A549 (cell line): ENCODE results near the gene PARD3B. TPM values are rescaled to one million over a fixed set of nuclear protein-coding genes. Genes with fewer than 3 reads are reported as not detected.

Experiments used
- ATAC-seq, 2 experiments: fragments of 200-7000 bp in 1 of 2; fragments of >200 bp in 1 of 2; cut with Nextera tagmentation in 1 of 2; cut with Tn5 transposase in 1 of 2; 3 replicates each; pipeline versions ENCODE4 v1.8.0 to v1.9.1; 2018 to 2020; ENCODE audit warnings: mild to moderate bottlenecking in 1 of 2, moderate library complexity in 1 of 2
- CTCF ChIA-PET: fragments of 300-600 bp; sonication (Branson Sonifier 250); formaldehyde crosslinking; extraction: SDS; loops from one replicate; lab custom pipeline; 2021; ENCODE audit warnings: antibody characterized with exemption, inconsistent platforms; lab: Yijun Ruan, JAX
- POLR2A ChIA-PET: fragments of 350-600 bp; formaldehyde crosslinking; extraction: SDS; loops from one replicate; lab custom pipeline; 2021; ENCODE audit warnings: antibody characterized with exemption, inconsistent platforms; lab: Yijun Ruan, JAX
- DNase-seq, 2 experiments: peaks; one replicate each; pipeline versions ENCODE4 v3.0.0 to v3.0.0-alpha.2; 2011 to 2016; ENCODE audit warnings: low read depth in 1 of 2, low spot score in 1 of 2
- FAIRE-seq: peaks from 2 replicates; lab custom pipeline; 2011; peaks lifted over from hg19 to GRCh38; lab: Jason Lieb, UNC
- H3K27ac ChIP-seq, 2 experiments: fragments of >200 bp; sonication (Bioruptor Twin); formaldehyde crosslinking; 3 replicates each; pipeline ENCODE4 v1.5.1; 2016 to 2017
- H3K4me1 ChIP-seq: fragments of >200 bp; sonication (Bioruptor Twin); formaldehyde crosslinking; 3 replicates; pipeline ENCODE4 v1.6.1; 2016
- H3K4me2 ChIP-seq: fragments of >200 bp; sonication (Bioruptor Twin); formaldehyde crosslinking; 3 replicates; pipeline ENCODE4 v1.6.1; 2016
- H3K4me3 ChIP-seq: fragments of >200 bp; sonication (Bioruptor Twin); formaldehyde crosslinking; 3 replicates; pipeline ENCODE4 v1.5.1; 2016
- H3K9me3 ChIP-seq: fragments of >200 bp; sonication (Bioruptor Twin); formaldehyde crosslinking; 3 replicates; pipeline ENCODE4 v1.6.1; 2016
- BHLHE40 ChIP-seq: IDR thresholded peaks from 2 replicates; pipeline ENCODE4 v1.6.1; 2012; ENCODE audit warnings: low read depth, low read length, inconsistent platforms
- CEBPB ChIP-seq, 2 experiments: fragments of >200 bp in 1 of 2; sonication (Bioruptor Twin) in 1 of 2; formaldehyde crosslinking in 1 of 2; IDR thresholded peaks; 2 replicates each; pipeline ENCODE4 v1.6.1; 2012 to 2016
- EHMT2 ChIP-seq: fragments of 200-600 bp; sonication (generic); IDR thresholded peaks from 2 replicates; pipeline ENCODE4 v1.6.1; 2016; ENCODE audit warnings: antibody characterized with exemption, low read depth, mild to moderate bottlenecking, moderate library complexity
- ESRRA ChIP-seq: fragments of 150-350 bp; IDR thresholded peaks from 2 replicates; pipeline ENCODE4 v1.6.1; 2014; ENCODE audit warnings: mild to moderate bottlenecking, low read length, borderline replicate concordance
- HDAC2 ChIP-seq: fragments of 200-600 bp; sonication (generic); IDR thresholded peaks from 2 replicates; pipeline ENCODE4 v1.6.1; 2016
- HOXB5 ChIP-seq: fragments of 250-450 bp; sonication (Bioruptor Pico); IDR thresholded peaks from 2 replicates; pipeline ENCODE4 v1.5.0; 2020; ENCODE audit warnings: mild to moderate bottlenecking, moderate library complexity
- POLR2AphosphoS2 ChIP-seq: conservative IDR thresholded peaks from 2 replicates; pipeline ENCODE4 v1.6.1; 2012; ENCODE audit warnings: low read length, improper control_type of control experiment, inconsistent platforms
- RAD21 ChIP-seq, 2 experiments: fragments of >200 bp in 1 of 2; sonication (Bioruptor Twin) in 1 of 2; formaldehyde crosslinking in 1 of 2; IDR thresholded peaks in 1 of 2; conservative IDR thresholded peaks in 1 of 2; 2 replicates in 1 of 2; 3 replicates in 1 of 2; pipeline ENCODE4 v1.6.1; 2012 to 2018; ENCODE audit warnings: inconsistent platforms in 1 of 2
- RCOR1 ChIP-seq: fragments of 150-350 bp; IDR thresholded peaks from 2 replicates; pipeline ENCODE4 v1.6.1; 2014; ENCODE audit warnings: antibody characterized with exemption, low read length, low read depth
- SMC3 ChIP-seq: fragments of >200 bp; sonication (Bioruptor Twin); formaldehyde crosslinking; IDR thresholded peaks from 3 replicates; pipeline ENCODE4 v1.6.1; 2018; ENCODE audit warnings: inconsistent platforms
- TFCP2L1 ChIP-seq: fragments of 250-450 bp; sonication (Bioruptor Pico); IDR thresholded peaks from 2 replicates; pipeline ENCODE4 v1.5.0; 2021; ENCODE audit warnings: mild to moderate bottlenecking
- ZC3H11A ChIP-seq: fragments of 450-650 bp; IDR thresholded peaks from 2 replicates; pipeline ENCODE4 v1.6.1; 2014; ENCODE audit warnings: antibody characterized with exemption, mild to moderate bottlenecking
- WGBS: methylation state at CpG from one replicate; pipeline ENCODE4 v1.1.6; 2017; ENCODE audit errors: missing lambda C conversion rate; 5-methylcytosine and 5-hydroxymethylcytosine counted together
- polyA plus RNA-seq, 4 experiments: library from polyadenylated mRNA; depleted of rRNA in 3 of 4; stranded (reverse); fragments of >200 nt; fragmentation: RNase III in 1 of 4; extraction: RNeasy Plus Mini Kit Qiagen cat#74134 plus additional on column Dnase treatment in 1 of 4; gene quantifications; 2 replicates in 3 of 4; 3 replicates in 1 of 4; pipeline ENCODE4 v1.2.3, GENCODE V29; 2011 to 2017
- TF ChIP-seq, protein P1 (sequence below): fragments of >200 bp; sonication (Bioruptor Twin); formaldehyde crosslinking; IDR thresholded peaks from 3 replicates; pipeline ENCODE4 v1.6.1; 2016
- TF ChIP-seq, protein P2 (sequence below): fragments of >200 bp; sonication (Bioruptor Twin); formaldehyde crosslinking; IDR thresholded peaks from 2 replicates; pipeline ENCODE4 v1.6.1; 2016
- TF ChIP-seq, protein P3 (sequence below): fragments of 150-350 bp; IDR thresholded peaks from 2 replicates; pipeline ENCODE4 v1.6.1; 2014; ENCODE audit warnings: low read depth, mild to moderate bottlenecking, low read length
- TF ChIP-seq, protein P4 (sequence below): fragments of 450-650 bp; IDR thresholded peaks from 2 replicates; pipeline ENCODE4 v1.6.1; 2014; ENCODE audit warnings: antibody characterized with exemption

The PARD3B gene
- polyA plus RNA-seq, 2 of the 4 experiments (the other 2 are of a cell fraction), result 1.2 to 2.4 TPM

DNA sequence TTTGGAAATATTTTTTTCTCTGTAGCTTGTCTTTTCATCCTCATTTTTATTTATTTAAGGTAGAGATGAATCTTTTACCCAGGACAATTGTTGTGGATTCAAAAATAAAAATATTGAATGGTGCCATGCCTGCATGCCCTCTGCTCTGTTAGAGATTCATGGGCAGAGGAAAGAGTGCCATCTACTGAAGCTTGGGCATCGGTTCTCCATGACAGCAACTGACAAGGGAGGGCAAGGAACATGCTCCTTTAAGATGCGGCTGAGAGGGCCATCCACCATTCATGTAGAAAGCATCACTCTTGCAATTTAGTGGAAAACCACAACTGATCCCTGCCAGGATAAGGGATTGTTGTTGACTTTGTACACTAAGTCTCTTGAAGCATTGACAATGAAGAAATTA lies 79.9 kb downstream of the PARD3B start:
- H3K4me1 ChIP-seq, result no peaks in the 10 kb centered on the region
- no peak overlapping the region for H3K27ac ChIP-seq
- no peaks in the 10 kb centered on the region for H3K9me3 ChIP-seq
- ChIA-PET POLR2A (no interaction called here), CTCF (interaction anchor here (0.7 to 1.4 kb wide), 4 partner anchors 261 to 366 kb away, joined by 3 to 5 read pairs (median 4); no protein-coding TSS in a partner anchor)
- TF ChIP-seq HDAC2 (no peak), RAD21 (conservative IDR thresholded peaks at IDR 0.05 in 1 of 2, IDR thresholded peaks at IDR 0.05 in 1 of 2) (peak; percentile 47 to 63; a peak in 4 of 5 replicates), EHMT2 (no peak), POLR2AphosphoS2 (no peak), SMC3 (peak; percentile 39)
- TF ChIP-seq, protein P1, sequence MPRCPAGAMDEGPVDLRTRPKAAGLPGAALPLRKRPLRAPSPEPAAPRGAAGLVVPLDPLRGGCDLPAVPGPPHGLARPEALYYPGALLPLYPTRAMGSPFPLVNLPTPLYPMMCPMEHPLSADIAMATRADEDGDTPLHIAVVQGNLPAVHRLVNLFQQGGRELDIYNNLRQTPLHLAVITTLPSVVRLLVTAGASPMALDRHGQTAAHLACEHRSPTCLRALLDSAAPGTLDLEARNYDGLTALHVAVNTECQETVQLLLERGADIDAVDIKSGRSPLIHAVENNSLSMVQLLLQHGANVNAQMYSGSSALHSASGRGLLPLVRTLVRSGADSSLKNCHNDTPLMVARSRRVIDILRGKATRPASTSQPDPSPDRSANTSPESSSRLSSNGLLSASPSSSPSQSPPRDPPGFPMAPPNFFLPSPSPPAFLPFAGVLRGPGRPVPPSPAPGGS, result no peak
- no peak overlapping the region for H3K4me2 ChIP-seq
- DNase-seq, result peak in 1 of 2 experiments; percentile 45
- H3K4me3 ChIP-seq, result no peak overlapping the region
- no peak for FAIRE-seq
- 36% methylated on average over 2 of the region's 2 CpGs for WGBS
- ATAC-seq, result peak; percentile 36 to 54; a peak in 2 of 6 replicates

DNA sequence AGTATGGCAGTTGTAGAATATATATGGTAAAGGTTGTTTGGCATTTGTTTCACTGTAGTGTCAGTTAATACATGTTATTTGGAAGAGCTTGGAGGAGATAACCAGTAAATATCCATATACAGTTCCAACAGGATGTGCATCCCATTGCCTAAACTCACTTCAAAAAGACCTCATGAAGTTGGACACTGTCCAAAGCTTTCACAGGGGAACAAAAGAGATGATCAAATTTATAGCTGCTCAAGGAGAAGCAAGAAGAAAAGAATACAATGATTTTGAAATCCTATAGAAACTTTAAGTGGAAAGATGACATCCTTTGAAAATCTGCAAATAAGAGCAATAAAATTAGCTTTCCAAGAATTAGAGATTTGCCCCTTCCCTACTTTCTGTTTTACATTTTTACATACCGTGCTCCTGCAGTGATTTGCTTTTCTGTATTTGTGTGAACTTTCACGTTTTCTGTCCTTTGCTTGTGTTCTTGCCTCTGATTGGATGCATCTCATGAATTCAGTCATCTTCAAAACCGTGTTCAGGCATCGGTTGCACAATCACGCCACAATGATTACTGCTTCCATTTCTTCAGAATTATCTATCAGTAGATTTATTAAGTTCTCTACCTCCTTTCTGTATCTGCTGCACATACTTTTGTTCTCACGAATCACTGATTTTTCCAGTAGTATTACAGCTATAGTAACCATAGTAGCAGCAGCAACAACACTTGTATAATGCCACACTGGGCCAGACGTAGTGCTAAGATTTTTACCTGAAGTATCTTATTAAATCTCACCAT lies 83.8 kb downstream of the PARD3B start:
- ChIA-PET POLR2A (no interaction called here), CTCF (no interaction called here)
- Histone ChIP-seq H3K4me3 (no peak overlapping the region), H3K9me3 (no peaks in the 10 kb centered on the region), H3K27ac (no peak overlapping the region), H3K4me2 (no peak overlapping the region), H3K4me1 (no peaks in the 10 kb centered on the region)
- no peak for ATAC-seq
- DNase-seq, result no peak
- TF ChIP-seq, protein P2, sequence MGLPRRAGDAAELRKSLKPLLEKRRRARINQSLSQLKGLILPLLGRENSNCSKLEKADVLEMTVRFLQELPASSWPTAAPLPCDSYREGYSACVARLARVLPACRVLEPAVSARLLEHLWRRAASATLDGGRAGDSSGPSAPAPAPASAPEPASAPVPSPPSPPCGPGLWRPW, result no peak
- no peak for TF ChIP-seq ZC3H11A
- no peak for TF ChIP-seq TFCP2L1 (CRISPR knock-in tag)
- TF ChIP-seq, protein P1, result no peak
- TF ChIP-seq HOXB5 (CRISPR knock-in tag), result no peak
- TF ChIP-seq, protein P3, sequence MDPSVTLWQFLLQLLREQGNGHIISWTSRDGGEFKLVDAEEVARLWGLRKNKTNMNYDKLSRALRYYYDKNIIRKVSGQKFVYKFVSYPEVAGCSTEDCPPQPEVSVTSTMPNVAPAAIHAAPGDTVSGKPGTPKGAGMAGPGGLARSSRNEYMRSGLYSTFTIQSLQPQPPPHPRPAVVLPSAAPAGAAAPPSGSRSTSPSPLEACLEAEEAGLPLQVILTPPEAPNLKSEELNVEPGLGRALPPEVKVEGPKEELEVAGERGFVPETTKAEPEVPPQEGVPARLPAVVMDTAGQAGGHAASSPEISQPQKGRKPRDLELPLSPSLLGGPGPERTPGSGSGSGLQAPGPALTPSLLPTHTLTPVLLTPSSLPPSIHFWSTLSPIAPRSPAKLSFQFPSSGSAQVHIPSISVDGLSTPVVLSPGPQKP, result no peak
- TF ChIP-seq RCOR1, result no peak
- peak; percentile 16 to 38; a peak in 2 of 4 replicates for TF ChIP-seq CEBPB (IDR thresholded peaks at IDR 0.05)
- no peak for TF ChIP-seq BHLHE40
- FAIRE-seq, result no peak
- WGBS, result 68% methylated on average over 7 of the region's 7 CpGs

DNA sequence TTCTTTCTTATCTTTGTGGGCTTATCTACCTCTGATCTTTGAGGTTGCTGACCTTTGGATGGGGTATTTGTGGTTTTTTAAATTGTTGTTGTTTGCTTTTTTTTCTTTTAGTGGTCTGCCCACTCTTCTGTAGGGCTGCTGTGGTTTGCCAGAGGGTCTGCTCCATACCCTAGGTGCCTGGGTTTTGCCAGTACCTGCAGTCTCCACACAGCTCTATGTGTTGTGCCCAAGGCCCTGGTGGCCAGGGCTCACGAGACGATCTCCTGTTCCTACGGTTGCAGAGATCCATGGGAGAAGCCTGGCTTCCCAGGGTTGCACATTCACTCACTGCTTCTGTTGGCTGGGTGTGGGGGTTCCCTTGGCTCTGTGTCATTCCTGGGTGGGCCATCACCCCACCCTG lies 87.1 kb downstream of the PARD3B start:
- Histone ChIP-seq H3K27ac (no peak overlapping the region), H3K4me1 (no peaks in the 10 kb centered on the region), H3K4me3 (no peak overlapping the region), H3K4me2 (no peak overlapping the region), H3K9me3 (no peaks in the 10 kb centered on the region)
- no peak for DNase-seq
- CTCF ChIA-PET, result interaction anchor here (0.5 to 0.6 kb wide), 2 partner anchors 104 to 495 kb away, joined by 3 read pairs; no protein-coding TSS in a partner anchor
- ATAC-seq, result no peak
- no peak for FAIRE-seq
- 96% methylated on average over 3 of the region's 3 CpGs for WGBS
- POLR2A ChIA-PET, result no interaction called here
- TF ChIP-seq, protein P4, sequence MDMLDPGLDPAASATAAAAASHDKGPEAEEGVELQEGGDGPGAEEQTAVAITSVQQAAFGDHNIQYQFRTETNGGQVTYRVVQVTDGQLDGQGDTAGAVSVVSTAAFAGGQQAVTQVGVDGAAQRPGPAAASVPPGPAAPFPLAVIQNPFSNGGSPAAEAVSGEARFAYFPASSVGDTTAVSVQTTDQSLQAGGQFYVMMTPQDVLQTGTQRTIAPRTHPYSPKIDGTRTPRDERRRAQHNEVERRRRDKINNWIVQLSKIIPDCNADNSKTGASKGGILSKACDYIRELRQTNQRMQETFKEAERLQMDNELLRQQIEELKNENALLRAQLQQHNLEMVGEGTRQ, result no peak
- no peak for TF ChIP-seq ESRRA
